ENCODE measurements around the gene ARHGAP26. TPM values are rescaled to one million over a fixed set of nuclear protein-coding genes. Genes with fewer than 3 reads are reported as not detected.

The ARHGAP26 gene
- total RNA-seq, 1 experiment from 2014 or later = 5.9 TPM

GRCh38 chr5:143220748-143221251 is 450.6 kb downstream of the ARHGAP26 start:
- DNase-seq = no peak
- H3K27me3 ChIP-seq (ENCODE audit: control insufficient read depth, insufficient read depth, low read length) = no peaks in the 10 kb centered on the region; the same call in 1 of the 2 replicates
- no peak overlapping the region for H3K4me3 ChIP-seq (ENCODE audit: insufficient read depth, low read depth, low read length)
- no peaks in the 10 kb centered on the region for H3K36me3 ChIP-seq (replicated peaks; ENCODE audit: control insufficient read depth, insufficient read depth, low read length)

- DNase-seq = no peak
- Histone ChIP-seq H3K4me3 (ENCODE audit: insufficient read depth, low read depth, low read length) (no peak overlapping the region), H3K36me3 (replicated peaks; ENCODE audit: control insufficient read depth, insufficient read depth, low read length) (no peaks in the 10 kb centered on the region), H3K27me3 (ENCODE audit: control insufficient read depth, insufficient read depth, low read length) (no peaks in the 10 kb centered on the region; the same call in 1 of the 2 replicates)
Measured at GRCh38 chr5:143222287-143223231, 452.4 kb downstream of the ARHGAP26 start.

- no peaks in the 10 kb centered on the region for H3K36me3 ChIP-seq (replicated peaks; ENCODE audit: control insufficient read depth, insufficient read depth, low read length)
- H3K4me3 ChIP-seq (ENCODE audit: insufficient read depth, low read depth, low read length) = no peak overlapping the region
- H3K27me3 ChIP-seq (ENCODE audit: control insufficient read depth, insufficient read depth, low read length) = no peaks in the 10 kb centered on the region; the same call in 1 of the 2 replicates
- DNase-seq = no peak
Measured at GRCh38 chr5:143224672-143225071, 454.5 kb downstream of the ARHGAP26 start.

GRCh38 chr5:143225511-143225910 is 455.3 kb downstream of the ARHGAP26 start:
- no peaks in the 10 kb centered on the region for H3K36me3 ChIP-seq (replicated peaks; ENCODE audit: control insufficient read depth, insufficient read depth, low read length)
- H3K4me3 ChIP-seq (ENCODE audit: insufficient read depth, low read depth, low read length) = no peak overlapping the region
- DNase-seq = no peak
- no peaks in the 10 kb centered on the region; the same call in 1 of the 2 replicates for H3K27me3 ChIP-seq (ENCODE audit: control insufficient read depth, insufficient read depth, low read length)

- Histone ChIP-seq H3K36me3 (replicated peaks; ENCODE audit: control insufficient read depth, insufficient read depth, low read length) (no peaks in the 10 kb centered on the region), H3K27me3 (ENCODE audit: control insufficient read depth, insufficient read depth, low read length) (no peaks in the 10 kb centered on the region; the same call in 1 of the 2 replicates), H3K4me3 (ENCODE audit: insufficient read depth, low read depth, low read length) (no peak overlapping the region)
- DNase-seq = no peak
Measured at GRCh38 chr5:143226361-143226760, 456.2 kb downstream of the ARHGAP26 start.

- DNase-seq = no peak
- H3K27me3 ChIP-seq (ENCODE audit: control insufficient read depth, insufficient read depth, low read length) = no peaks in the 10 kb centered on the region; the same call in 1 of the 2 replicates
- H3K36me3 ChIP-seq (replicated peaks; ENCODE audit: control insufficient read depth, insufficient read depth, low read length) = no peaks in the 10 kb centered on the region
- H3K4me3 ChIP-seq (ENCODE audit: insufficient read depth, low read depth, low read length) = no peak overlapping the region
Measured at GRCh38 chr5:143226872-143227271, 456.7 kb downstream of the ARHGAP26 start.

GRCh38 chr5:143227301-143227700 is 457.1 kb downstream of the ARHGAP26 start:
- H3K27me3 ChIP-seq (ENCODE audit: control insufficient read depth, insufficient read depth, low read length) = no peaks in the 10 kb centered on the region; the same call in 1 of the 2 replicates
- DNase-seq = no peak
- no peaks in the 10 kb centered on the region for H3K36me3 ChIP-seq (replicated peaks; ENCODE audit: control insufficient read depth, insufficient read depth, low read length)

GRCh38 chr5:143228597-143229293 is 458.6 kb downstream of the ARHGAP26 start:
- DNase-seq = no peak
- Histone ChIP-seq H3K27me3 (ENCODE audit: control insufficient read depth, insufficient read depth, low read length) (no peaks in the 10 kb centered on the region; the same call in 1 of the 2 replicates), H3K36me3 (replicated peaks; ENCODE audit: control insufficient read depth, insufficient read depth, low read length) (no peaks in the 10 kb centered on the region), H3K4me3 (ENCODE audit: insufficient read depth, low read depth, low read length) (no peak overlapping the region)

More at GRCh38 chr5:143227301-143227700, 457.1 kb downstream of the ARHGAP26 start:
- H3K4me3 ChIP-seq (ENCODE audit: insufficient read depth, low read depth, low read length) = no peak overlapping the region

- Histone ChIP-seq H3K4me3 (ENCODE audit: insufficient read depth, low read depth, low read length) (no peak overlapping the region), H3K27me3 (ENCODE audit: control insufficient read depth, insufficient read depth, low read length) (no peaks in the 10 kb centered on the region; the same call in 1 of the 2 replicates), H3K36me3 (replicated peaks; ENCODE audit: control insufficient read depth, insufficient read depth, low read length) (no peaks in the 10 kb centered on the region)
- no peak for DNase-seq
Measured at GRCh38 chr5:143229426-143229895, 459.3 kb downstream of the ARHGAP26 start.

GRCh38 chr5:143229896-143230675 is 459.9 kb downstream of the ARHGAP26 start:
- no peaks in the 10 kb centered on the region; the same call in 1 of the 2 replicates for H3K27me3 ChIP-seq (ENCODE audit: control insufficient read depth, insufficient read depth, low read length)
- no peak overlapping the region for H3K4me3 ChIP-seq (ENCODE audit: insufficient read depth, low read depth, low read length)
- peak; percentile 39 for DNase-seq
- H3K36me3 ChIP-seq (replicated peaks; ENCODE audit: control insufficient read depth, insufficient read depth, low read length) = no peaks in the 10 kb centered on the region

- no peak for DNase-seq
- Histone ChIP-seq H3K4me3 (ENCODE audit: insufficient read depth, low read depth, low read length) (no peak overlapping the region), H3K36me3 (replicated peaks; ENCODE audit: control insufficient read depth, insufficient read depth, low read length) (no peaks in the 10 kb centered on the region), H3K27me3 (ENCODE audit: control insufficient read depth, insufficient read depth, low read length) (no peaks in the 10 kb centered on the region; the same call in 1 of the 2 replicates)
Measured at GRCh38 chr5:143230676-143230996, 460.5 kb downstream of the ARHGAP26 start.

- H3K27me3 ChIP-seq (ENCODE audit: control insufficient read depth, insufficient read depth, low read length) = no peaks in the 10 kb centered on the region
- H3K36me3 ChIP-seq (replicated peaks; ENCODE audit: control insufficient read depth, insufficient read depth, low read length) = no peaks in the 10 kb centered on the region
- H3K4me3 ChIP-seq (ENCODE audit: insufficient read depth, low read depth, low read length) = no peak overlapping the region
- DNase-seq = no peak
Measured at GRCh38 chr5:143231416-143231815, 461.2 kb downstream of the ARHGAP26 start.

GRCh38 chr5:143231973-143232812 is 462.0 kb downstream of the ARHGAP26 start:
- no peaks in the 10 kb centered on the region for H3K27me3 ChIP-seq (ENCODE audit: control insufficient read depth, insufficient read depth, low read length)
- no peak for DNase-seq
- H3K4me3 ChIP-seq (ENCODE audit: insufficient read depth, low read depth, low read length) = no peak overlapping the region
- H3K36me3 ChIP-seq (replicated peaks; ENCODE audit: control insufficient read depth, insufficient read depth, low read length) = no peaks in the 10 kb centered on the region

Data from H7 (cell line).